ENCODE data around the gene COG6.

DNA sequence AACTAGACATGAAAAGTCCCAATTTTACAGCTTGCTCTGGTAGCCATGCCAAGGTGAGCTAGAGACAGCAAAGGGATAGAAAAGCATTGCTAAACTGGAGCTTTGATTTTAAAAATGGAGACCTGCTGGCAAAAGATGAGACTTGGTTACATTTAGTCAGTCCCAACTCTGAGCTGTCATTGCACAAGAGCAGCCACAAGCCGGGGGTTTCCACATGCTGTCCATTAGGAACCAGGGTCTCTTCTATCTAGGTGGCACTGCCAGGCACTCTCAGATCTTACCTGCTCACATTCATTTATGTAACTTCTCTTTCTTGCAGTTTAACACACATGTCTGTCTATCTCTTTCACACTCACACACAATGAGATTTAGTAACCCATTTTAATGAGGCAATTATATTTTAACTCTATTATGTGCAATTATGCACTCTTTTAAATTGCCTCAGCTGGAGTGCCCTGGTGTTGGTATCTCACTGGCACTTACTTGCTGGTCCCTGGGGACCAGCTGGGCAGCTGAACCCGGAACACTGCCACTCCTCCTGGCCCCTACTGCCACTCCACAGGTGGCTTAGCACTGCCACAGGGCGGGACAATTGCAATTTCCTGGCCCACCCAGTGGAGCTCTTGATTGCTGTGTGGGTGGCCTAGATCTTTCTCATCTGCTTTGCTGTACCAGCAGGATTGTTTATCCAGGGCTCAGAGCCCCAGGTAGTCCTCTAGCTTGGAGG, 112.5 kb downstream of the COG6 start:
- TF ChIP-seq, protein P1, sequence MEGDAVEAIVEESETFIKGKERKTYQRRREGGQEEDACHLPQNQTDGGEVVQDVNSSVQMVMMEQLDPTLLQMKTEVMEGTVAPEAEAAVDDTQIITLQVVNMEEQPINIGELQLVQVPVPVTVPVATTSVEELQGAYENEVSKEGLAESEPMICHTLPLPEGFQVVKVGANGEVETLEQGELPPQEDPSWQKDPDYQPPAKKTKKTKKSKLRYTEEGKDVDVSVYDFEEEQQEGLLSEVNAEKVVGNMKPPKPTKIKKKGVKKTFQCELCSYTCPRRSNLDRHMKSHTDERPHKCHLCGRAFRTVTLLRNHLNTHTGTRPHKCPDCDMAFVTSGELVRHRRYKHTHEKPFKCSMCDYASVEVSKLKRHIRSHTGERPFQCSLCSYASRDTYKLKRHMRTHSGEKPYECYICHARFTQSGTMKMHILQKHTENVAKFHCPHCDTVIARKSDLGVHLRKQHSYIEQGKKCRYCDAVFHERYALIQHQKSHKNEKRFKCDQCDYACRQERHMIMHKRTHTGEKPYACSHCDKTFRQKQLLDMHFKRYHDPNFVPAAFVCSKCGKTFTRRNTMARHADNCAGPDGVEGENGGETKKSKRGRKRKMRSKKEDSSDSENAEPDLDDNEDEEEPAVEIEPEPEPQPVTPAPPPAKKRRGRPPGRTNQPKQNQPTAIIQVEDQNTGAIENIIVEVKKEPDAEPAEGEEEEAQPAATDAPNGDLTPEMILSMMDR (conservative IDR thresholded peaks at IDR 0.05 in 1 of 2, IDR thresholded peaks at IDR 0.05 in 1 of 2; ENCODE audit: extremely low read depth in 1 of 2, insufficient read depth in 1 of 2, low read depth in 1 of 2, low read length in 2 of 2): no peak
- TF ChIP-seq EZH2 (IDR thresholded peaks at IDR 0.05; ENCODE audit: borderline replicate concordance, low read length): no peak

Data from mammary epithelial cell (primary cell).